Keratinocyte (primary cell): ENCODE data around the gene CCDC66. TPM values are rescaled to one million over a fixed set of nuclear protein-coding genes. Genes with fewer than 3 reads are reported as not detected.

ENCODE experiments used
- DNase-seq: peaks from one replicate; pipeline ENCODE4 v3.0.0-alpha.2; 2011; ENCODE audit warnings: low read depth, missing footprints, low spot score
- FAIRE-seq: peaks from 2 replicates; lab custom pipeline; 2011; peaks lifted over from hg19 to GRCh38; lab: Jason Lieb, UNC
- H2AFZ ChIP-seq: 2 replicates; pipeline ENCODE4 v1.6.0; 2012; ENCODE audit warnings: low read length, control low read depth, inconsistent platforms; ENCODE audit not compliant: control insufficient read depth
- H3K27ac ChIP-seq: 2 replicates; pipeline ENCODE4 v1.5.1; 2011; ENCODE audit warnings: low read length; ENCODE audit not compliant: control insufficient read depth, insufficient read depth
- H3K27me3 ChIP-seq: 3 replicates; pipeline ENCODE4 v1.6.0; 2011; ENCODE audit warnings: low read length; ENCODE audit not compliant: control insufficient read depth, insufficient read depth; ENCODE audit errors: extremely low read depth
- H3K36me3 ChIP-seq, 2 experiments: 2 replicates in 1 of 2; 3 replicates in 1 of 2; pipeline ENCODE4 v1.5.1; 2011; ENCODE audit warnings: low read length in 2 of 2, mild to moderate bottlenecking in 1 of 2; ENCODE audit not compliant: control insufficient read depth in 2 of 2, insufficient read depth in 2 of 2; ENCODE audit errors: extremely low read depth in 1 of 2
- H3K4me1 ChIP-seq: 3 replicates; pipeline ENCODE4 v1.5.1; 2011; ENCODE audit warnings: low read length; ENCODE audit not compliant: control insufficient read depth, insufficient read depth; ENCODE audit errors: extremely low read depth
- H3K4me2 ChIP-seq: 3 replicates; pipeline ENCODE4 v1.6.0; 2011; ENCODE audit warnings: low read depth, low read length; ENCODE audit not compliant: control insufficient read depth, insufficient read depth; ENCODE audit errors: extremely low read depth
- H3K4me3 ChIP-seq, 3 experiments: fragments of 200-600 bp in 1 of 3; sonication (generic) in 1 of 3; 2 replicates in 2 of 3; 3 replicates in 1 of 3; pipeline ENCODE4 v1.5.1; 2011 to 2016; ENCODE audit warnings: low read length in 3 of 3, mild to moderate bottlenecking in 3 of 3, control low read depth in 2 of 3, inconsistent platforms in 1 of 3, low read depth in 1 of 3, mixed read lengths in 1 of 3, mixed run types in 1 of 3, moderate library complexity in 1 of 3; ENCODE audit not compliant: control insufficient read depth in 2 of 3, insufficient read depth in 2 of 3; ENCODE audit errors: extremely low read depth in 1 of 3
- H3K79me2 ChIP-seq: 2 replicates; pipeline ENCODE4 v1.6.0; 2012; ENCODE audit warnings: low read length; ENCODE audit not compliant: control insufficient read depth, insufficient read depth
- H3K9ac ChIP-seq: 3 replicates; pipeline ENCODE4 v1.6.0; 2011; ENCODE audit warnings: low read length; ENCODE audit not compliant: control insufficient read depth, insufficient read depth; ENCODE audit errors: extremely low read depth
- H3K9me1 ChIP-seq: 3 replicates; pipeline ENCODE4 v1.6.0; 2011; ENCODE audit warnings: low read length; ENCODE audit not compliant: control insufficient read depth, insufficient read depth; ENCODE audit errors: extremely low read depth
- H3K9me3 ChIP-seq: 2 replicates; pipeline ENCODE4 v1.5.1; 2012; ENCODE audit warnings: low read depth, low read length; ENCODE audit not compliant: control insufficient read depth
- H4K20me1 ChIP-seq: 3 replicates; pipeline ENCODE4 v1.6.0; 2011; ENCODE audit warnings: low read length; ENCODE audit not compliant: control insufficient read depth, insufficient read depth; ENCODE audit errors: extremely low read depth
- EZH2 ChIP-seq: IDR thresholded peaks from one replicate; pipeline ENCODE4 v1.6.1; 2012; ENCODE audit warnings: inconsistent platforms, mild to moderate bottlenecking, low read length, moderate library complexity
- dilution Hi-C: fragments of 300-500 bp; cut with MboI; formaldehyde crosslinking; loops from one replicate; pipeline ENCODE4 v1.7.0; 2020; ENCODE audit warnings: low sequenced_read_pairs; ENCODE audit not compliant: extremely low pct_ligation_motif_present
- polyA plus RNA-seq, 5 experiments: library from polyadenylated mRNA; depleted of rRNA in 3 of 5; stranded (reverse) in 3 of 5; stranded (forward) in 1 of 5; unstranded in 1 of 5; fragments of >200 nt; gene quantifications; 1 replicate in 1 of 5; 2 replicates in 3 of 5; 3 replicates in 1 of 5; pipeline versions ENCODE4 v1.2.1 to v1.2.3, GENCODE V29; 2011 to 2012; ENCODE audit warnings: missing spikeins in 2 of 5, low read depth in 1 of 5, low replicate concordance in 1 of 5
- TF ChIP-seq, protein P1 (sequence below), 3 experiments: IDR thresholded peaks in 1 of 3; conservative IDR thresholded peaks in 1 of 3; optimal IDR thresholded peaks in 1 of 3; 2 replicates in 2 of 3; 3 replicates in 1 of 3; pipeline versions ENCODE3 to v1.5.1; 2011; ENCODE audit warnings: low read length in 3 of 3, mild to moderate bottlenecking in 3 of 3, moderate library complexity in 2 of 3, control low read depth in 1 of 3, inconsistent platforms in 1 of 3; ENCODE audit not compliant: insufficient read depth in 2 of 3; ENCODE audit errors: extremely low read depth in 1 of 3

The CCDC66 gene
- polyA plus RNA-seq, 1 donor (not counting 4 experiments of a cell fraction or from before 2014, with no cell fraction given): 11.3 TPM

GRCh38 chr3:56610669-56611335 lies 53.8 kb downstream of the CCDC66 start:
- Histone ChIP-seq H3K27me3 (no peaks in the 10 kb centered on the region), H3K27ac (no peak overlapping the region), H3K36me3 (peaks cover 7 to 9% of the 10 kb centered on the region in 2 experiments), H3K4me3 (no peak overlapping the region), H3K9me3 (no peaks in the 10 kb centered on the region), H2AFZ (no peak overlapping the region), H3K79me2 (peaks cover 4% of the 10 kb centered on the region), H3K9ac (no peak overlapping the region), H3K4me1 (no peaks in the 10 kb centered on the region), H4K20me1 (no peaks in the 10 kb centered on the region), H3K9me1 (no peaks in the 10 kb centered on the region), H3K4me2 (no peak overlapping the region)
- DNase-seq (no peak), FAIRE-seq (no peak)
- TF ChIP-seq, protein P1, sequence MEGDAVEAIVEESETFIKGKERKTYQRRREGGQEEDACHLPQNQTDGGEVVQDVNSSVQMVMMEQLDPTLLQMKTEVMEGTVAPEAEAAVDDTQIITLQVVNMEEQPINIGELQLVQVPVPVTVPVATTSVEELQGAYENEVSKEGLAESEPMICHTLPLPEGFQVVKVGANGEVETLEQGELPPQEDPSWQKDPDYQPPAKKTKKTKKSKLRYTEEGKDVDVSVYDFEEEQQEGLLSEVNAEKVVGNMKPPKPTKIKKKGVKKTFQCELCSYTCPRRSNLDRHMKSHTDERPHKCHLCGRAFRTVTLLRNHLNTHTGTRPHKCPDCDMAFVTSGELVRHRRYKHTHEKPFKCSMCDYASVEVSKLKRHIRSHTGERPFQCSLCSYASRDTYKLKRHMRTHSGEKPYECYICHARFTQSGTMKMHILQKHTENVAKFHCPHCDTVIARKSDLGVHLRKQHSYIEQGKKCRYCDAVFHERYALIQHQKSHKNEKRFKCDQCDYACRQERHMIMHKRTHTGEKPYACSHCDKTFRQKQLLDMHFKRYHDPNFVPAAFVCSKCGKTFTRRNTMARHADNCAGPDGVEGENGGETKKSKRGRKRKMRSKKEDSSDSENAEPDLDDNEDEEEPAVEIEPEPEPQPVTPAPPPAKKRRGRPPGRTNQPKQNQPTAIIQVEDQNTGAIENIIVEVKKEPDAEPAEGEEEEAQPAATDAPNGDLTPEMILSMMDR (optimal IDR thresholded peaks at IDR 0.05 in 1 of 3, IDR thresholded peaks at IDR 0.05 in 1 of 3, conservative IDR thresholded peaks at IDR 0.05 in 1 of 3; ENCODE audit: extremely low read depth in 1 of 3, insufficient read depth in 2 of 3, low read length in 3 of 3): no peak
- no peak for TF ChIP-seq EZH2
- dilution Hi-C loops: no loop called here

GRCh38 chr3:56611364-56611763 lies 54.4 kb downstream of the CCDC66 start:
- FAIRE-seq (no peak), DNase-seq (no peak)
- TF ChIP-seq EZH2: no peak
- TF ChIP-seq, protein P1 (optimal IDR thresholded peaks at IDR 0.05 in 1 of 3, IDR thresholded peaks at IDR 0.05 in 1 of 3, conservative IDR thresholded peaks at IDR 0.05 in 1 of 3; ENCODE audit: extremely low read depth in 1 of 3, insufficient read depth in 2 of 3, low read length in 3 of 3): no peak
- H3K9ac ChIP-seq: no peak overlapping the region
- no peak overlapping the region for H2AFZ ChIP-seq
- H3K27ac ChIP-seq: no peak overlapping the region
- H3K79me2 ChIP-seq: peaks cover 4% of the 10 kb centered on the region
- peaks cover 5 to 12% of the 10 kb centered on the region in 2 experiments for H3K36me3 ChIP-seq
- no peaks in the 10 kb centered on the region for H3K4me1 ChIP-seq
- no peak overlapping the region for H3K4me2 ChIP-seq
- H4K20me1 ChIP-seq: no peaks in the 10 kb centered on the region
- no peaks in the 10 kb centered on the region for H3K27me3 ChIP-seq
- H3K9me1 ChIP-seq: no peaks in the 10 kb centered on the region
- dilution Hi-C loops: no loop called here
- H3K9me3 ChIP-seq: no peaks in the 10 kb centered on the region
- H3K4me3 ChIP-seq: no peak overlapping the region
